ENCODE results near the gene STXBP2. TPM values are rescaled to one million over a fixed set of nuclear protein-coding genes. Genes with fewer than 3 reads are reported as not detected.

STXBP2 gene
- total RNA-seq, 5 donors from 2014 or later (not counting 1 experiment from before 2014, with no cell fraction given) = 185 to 229 (median 228) TPM

DNA sequence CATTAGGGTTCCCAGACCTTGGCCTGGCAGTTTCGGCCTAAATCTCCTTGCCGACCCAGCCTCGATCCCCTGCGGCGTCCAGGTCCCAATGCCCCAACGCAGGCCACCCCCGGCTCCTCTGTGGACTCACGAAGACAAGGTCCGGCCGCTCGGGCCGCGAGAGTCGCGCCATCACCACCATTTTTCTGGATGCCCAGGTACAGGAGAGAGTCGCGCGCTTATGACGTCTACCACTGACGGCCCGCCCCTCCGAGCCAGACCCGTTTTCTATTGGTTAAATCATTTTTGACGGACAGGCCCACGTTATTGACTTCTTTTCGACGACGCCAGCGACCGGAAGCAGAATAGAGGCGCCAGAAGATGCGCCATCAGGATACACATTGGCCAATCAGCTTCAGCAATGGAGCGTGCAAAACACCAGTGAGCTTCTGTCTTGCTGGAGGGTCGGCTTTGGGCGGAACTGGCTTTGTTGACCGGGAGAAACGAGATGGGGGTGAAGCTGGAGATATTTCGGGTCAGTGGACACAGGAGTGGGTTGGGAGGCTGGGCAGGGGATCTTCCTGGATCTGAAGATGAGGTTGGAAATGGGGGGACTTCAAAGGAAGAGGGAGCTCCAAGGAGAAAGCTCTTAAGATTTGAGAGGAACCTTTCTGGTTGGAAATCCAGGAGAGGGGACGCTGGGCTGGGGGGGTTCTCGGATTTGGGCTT is 7.4 kb upstream of the STXBP2 start, which contains the start of the genes PET100 and XAB2:
PET100 (plus strand) TSS at position 447 of the 708 bp plus-strand sequence; CDS start at position 488, 41 bp downstream.
XAB2 (minus strand) TSS at position 199 of the 708 bp plus-strand sequence; CDS start at position 181, 18 bp downstream.
- no peaks in the 10 kb centered on the region for H3K27me3 ChIP-seq (replicated peaks in 1 of 2; ENCODE audit: control insufficient read depth in 2 of 2, extremely low read depth in 1 of 2, insufficient read depth in 2 of 2, low read length in 1 of 2)
- peaks cover 39 to 48% (median 45%) of the 10 kb centered on the region in 3 donors for H3K4me1 Mint-ChIP-seq
- H3K36me3 Mint-ChIP-seq = peaks cover 4% of the 10 kb centered on the region
- peaks cover 13 to 45% of the 10 kb centered on the region in 2 experiments for H3K4me1 ChIP-seq (ENCODE audit: control insufficient read depth in 1 of 2, extremely low read depth in 1 of 2, insufficient read depth in 2 of 2, low read length in 2 of 2)
- H3K27me3 Mint-ChIP-seq = no peaks in the 10 kb centered on the region
- no peaks in the 10 kb centered on the region for H3K9me3 ChIP-seq
- WGBS (ENCODE audit: insufficient coverage) = 0% methylated on average over 40 of the region's 40 CpGs
- H3K36me3 ChIP-seq (ENCODE audit: control insufficient read depth in 2 of 2, extremely low read depth in 1 of 2, insufficient read depth in 1 of 2, low read length in 1 of 2) = peaks cover 3 to 44% of the 10 kb centered on the region in 2 donors
- H3K4me3 Mint-ChIP-seq = peak within 1 kb of the TSS; percentile 90 to 99 (median 96)
- H3K9me3 Mint-ChIP-seq = no peaks in the 10 kb centered on the region
- peak within 1 kb of the TSS; percentile 86 for H3K27ac ChIP-seq (ENCODE audit: low read length)
- H3K27ac Mint-ChIP-seq = peak within 1 kb of the TSS; percentile 98
- DNase-seq (peak; percentile 87 to 98 (median 94)), ATAC-seq (replicated peaks in 1 of 4) (peak; percentile 92 to 98 (median 96))
- CTCF ChIA-PET = interaction anchor here in 1 of 2 donors (0.6 to 2.0 kb wide), 11 partner anchors 13 to 560 kb away, joined by 3 to 15 read pairs (median 3); partner anchors contain the start of genes MAP2K7, MCOLN1, TIMM44 and TRAPPC5
- H3K4me3 ChIP-seq (ENCODE audit: control insufficient read depth in 1 of 2, extremely low read depth in 1 of 2, low read length in 1 of 2) = peak within 1 kb of the TSS; percentile 90 to 99
- POLR2A ChIA-PET = interaction anchor here (0.5 to 1.2 kb wide), 8 partner anchors 8 to 1896 kb away, joined by 3 to 5 read pairs (median 4); partner anchors contain the start of gene SNAPC2 (in 1 of the 2)

DNA sequence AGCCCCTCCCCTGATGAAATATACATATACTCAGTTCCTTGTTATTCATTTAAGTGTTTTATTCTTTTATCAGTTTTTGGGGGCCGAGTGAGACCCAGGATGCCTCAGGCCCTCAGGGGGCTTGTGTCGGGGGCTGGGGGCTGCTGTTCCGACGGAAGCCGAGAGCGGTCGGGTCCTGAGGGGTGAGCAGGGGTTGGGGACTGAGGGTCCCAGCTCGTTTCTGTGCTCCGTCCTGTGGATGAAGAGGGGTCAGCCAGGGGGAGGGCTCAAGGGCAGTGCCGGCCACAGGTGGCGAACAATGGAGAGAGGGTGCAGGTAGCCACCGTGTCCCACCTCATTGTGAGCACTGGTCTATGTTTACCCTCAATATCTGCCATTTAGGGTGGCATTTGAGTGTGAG is 5.3 kb upstream of the STXBP2 start:
- no peak for ATAC-seq (replicated peaks in 1 of 4)
- Mint-ChIP-seq H3K4me1 (peaks cover 58 to 61% (median 58%) of the 10 kb centered on the region in 3 donors), H3K27ac (no peak overlapping the region)

GRCh38 chr19:7632340-7633203 is 4.3 kb upstream of the STXBP2 start:
- Mint-ChIP-seq H3K9me3 (no peaks in the 10 kb centered on the region), H3K4me1 (peaks cover 55 to 62% (median 57%) of the 10 kb centered on the region in 3 donors), H3K36me3 (no peaks in the 10 kb centered on the region), H3K27ac (no peak overlapping the region), H3K4me3 (peak overlapping the region in 1 of 3 donors; percentile 8), H3K27me3 (no peaks in the 10 kb centered on the region)
- CTCF ChIA-PET = interaction anchor here in 1 of 2 donors (0.6 kb wide), 2 partner anchors 197 to 532 kb away, joined by 3 to 4 read pairs; no protein-coding TSS in a partner anchor
- WGBS (ENCODE audit: insufficient coverage) = 95% methylated on average over 40 of the region's 40 CpGs
- Histone ChIP-seq H3K4me1 (ENCODE audit: control insufficient read depth in 1 of 2, extremely low read depth in 1 of 2, insufficient read depth in 2 of 2, low read length in 2 of 2) (peaks cover 13 to 55% of the 10 kb centered on the region in 2 experiments), H3K27ac (ENCODE audit: low read length) (no peak overlapping the region), H3K4me3 (ENCODE audit: control insufficient read depth in 1 of 2, extremely low read depth in 1 of 2, low read length in 1 of 2) (no peak overlapping the region), H3K27me3 (replicated peaks in 1 of 2; ENCODE audit: control insufficient read depth in 2 of 2, extremely low read depth in 1 of 2, insufficient read depth in 2 of 2, low read length in 1 of 2) (no peaks in the 10 kb centered on the region), H3K36me3 (ENCODE audit: control insufficient read depth in 2 of 2, extremely low read depth in 1 of 2, insufficient read depth in 1 of 2, low read length in 1 of 2) (peaks cover 0 to 17% of the 10 kb centered on the region in 2 donors), H3K9me3 (no peaks in the 10 kb centered on the region)
- ATAC-seq (replicated peaks in 1 of 4) = no peak
- POLR2A ChIA-PET = no interaction called here
- DNase-seq = no peak

More for the DNA sequence above, 5.3 kb upstream of the STXBP2 start:
- no peak overlapping the region for H3K27ac ChIP-seq (ENCODE audit: low read length)
- DNase-seq = no peak
- H3K9me3 ChIP-seq = no peaks in the 10 kb centered on the region
- Mint-ChIP-seq H3K36me3 (peaks cover 4% of the 10 kb centered on the region), H3K27me3 (no peaks in the 10 kb centered on the region), H3K4me3 (peak overlapping the region in 2 of 3 donors; percentile 17 to 28), H3K9me3 (no peaks in the 10 kb centered on the region)
- H3K36me3 ChIP-seq (ENCODE audit: control insufficient read depth in 2 of 2, extremely low read depth in 1 of 2, insufficient read depth in 1 of 2, low read length in 1 of 2) = peaks cover 0 to 24% of the 10 kb centered on the region in 2 donors
- H3K4me3 ChIP-seq (ENCODE audit: control insufficient read depth in 1 of 2, extremely low read depth in 1 of 2, low read length in 1 of 2) = no peak overlapping the region
- WGBS (ENCODE audit: insufficient coverage) = 97% methylated on average over 12 of the region's 12 CpGs
- ChIA-PET POLR2A (interaction anchor here in 1 of 2 donors (0.6 kb wide), 1 partner anchor 36 kb away, joined by 8 read pairs; the partner anchor contains the start of gene CAMSAP3), CTCF (no interaction called here)
- peaks cover 13 to 55% of the 10 kb centered on the region in 2 experiments for H3K4me1 ChIP-seq (ENCODE audit: control insufficient read depth in 1 of 2, extremely low read depth in 1 of 2, insufficient read depth in 2 of 2, low read length in 2 of 2)
- H3K27me3 ChIP-seq (replicated peaks in 1 of 2; ENCODE audit: control insufficient read depth in 2 of 2, extremely low read depth in 1 of 2, insufficient read depth in 2 of 2, low read length in 1 of 2) = no peaks in the 10 kb centered on the region

- Histone ChIP-seq H3K4me3 (ENCODE audit: control insufficient read depth in 1 of 2, extremely low read depth in 1 of 2, low read length in 1 of 2) (no peak within 1 kb of the TSS), H3K4me1 (ENCODE audit: control insufficient read depth in 1 of 2, extremely low read depth in 1 of 2, insufficient read depth in 2 of 2, low read length in 2 of 2) (peaks cover 9 to 54% of the 10 kb centered on the region in 2 experiments), H3K27me3 (replicated peaks in 1 of 2; ENCODE audit: control insufficient read depth in 2 of 2, extremely low read depth in 1 of 2, insufficient read depth in 2 of 2, low read length in 1 of 2) (no peaks in the 10 kb centered on the region), H3K27ac (ENCODE audit: low read length) (no peak within 1 kb of the TSS), H3K36me3 (ENCODE audit: control insufficient read depth in 2 of 2, extremely low read depth in 1 of 2, insufficient read depth in 1 of 2, low read length in 1 of 2) (peaks cover 0 to 13% of the 10 kb centered on the region in 2 donors), H3K9me3 (no peaks in the 10 kb centered on the region)
- CTCF ChIA-PET = no interaction called here
- peaks cover 53 to 57% (median 54%) of the 10 kb centered on the region in 3 donors for H3K4me1 Mint-ChIP-seq
- no peaks in the 10 kb centered on the region for H3K9me3 Mint-ChIP-seq
- H3K4me3 Mint-ChIP-seq = peak within 1 kb of the TSS in 1 of 3 donors; percentile 8
- DNase-seq (no peak), ATAC-seq (replicated peaks in 1 of 4) (no peak)
- WGBS (ENCODE audit: insufficient coverage) = 29% methylated on average over 2 of the region's 2 CpGs
- POLR2A ChIA-PET = interaction anchor here in 1 of 2 donors (0.6 kb wide), 1 partner anchor 891 kb away, joined by 3 read pairs; no protein-coding TSS in a partner anchor
- no peaks in the 10 kb centered on the region for H3K27me3 Mint-ChIP-seq
- peak within 1 kb of the TSS in 1 of 2 donors; percentile 23 for H3K27ac Mint-ChIP-seq
- H3K36me3 Mint-ChIP-seq = no peaks in the 10 kb centered on the region
These were observed 3.2 kb upstream of the STXBP2 start, which contains the start of gene PCP2 for GRCh38 chr19:7633698-7634097. TSS of gene PCP2 (minus strand) at chr19:7633719. CDS start at chr19:7633457, 262 bp downstream.

DNA sequence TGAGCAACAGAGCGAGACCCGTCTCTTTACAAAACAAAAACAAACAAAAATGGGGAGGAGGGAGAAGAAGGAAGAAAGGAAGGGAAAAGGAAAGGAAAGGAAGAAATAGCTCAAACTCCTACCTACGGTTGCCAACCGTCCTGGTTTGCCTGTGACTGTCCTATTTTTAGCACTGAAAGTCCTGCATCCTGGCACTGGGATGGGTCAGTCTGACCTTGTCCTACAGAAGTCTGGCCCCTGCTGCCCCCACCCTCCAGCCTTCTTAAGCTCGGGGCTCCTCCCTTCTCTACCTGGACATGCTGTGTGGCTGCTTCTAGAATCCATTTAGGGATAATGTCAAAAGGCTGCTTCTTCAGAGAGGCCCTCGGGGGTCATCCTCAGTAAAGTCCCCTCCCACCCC is 1.2 kb upstream of the STXBP2 start:
- H3K4me1 Mint-ChIP-seq = peaks cover 49 to 54% (median 52%) of the 10 kb centered on the region in 3 donors
- peaks cover 12% of the 10 kb centered on the region for H3K36me3 Mint-ChIP-seq
- 69% methylated on average over 2 of the region's 6 CpGs for WGBS (ENCODE audit: insufficient coverage)
- Histone ChIP-seq H3K36me3 (ENCODE audit: control insufficient read depth in 2 of 2, extremely low read depth in 1 of 2, insufficient read depth in 1 of 2, low read length in 1 of 2) (peaks cover 0 to 20% of the 10 kb centered on the region in 2 donors), H3K27me3 (replicated peaks in 1 of 2; ENCODE audit: control insufficient read depth in 2 of 2, extremely low read depth in 1 of 2, insufficient read depth in 2 of 2, low read length in 1 of 2) (no peaks in the 10 kb centered on the region), H3K4me3 (ENCODE audit: control insufficient read depth in 1 of 2, extremely low read depth in 1 of 2, low read length in 1 of 2) (no peak overlapping the region), H3K9me3 (no peaks in the 10 kb centered on the region), H3K27ac (ENCODE audit: low read length) (no peak overlapping the region), H3K4me1 (ENCODE audit: control insufficient read depth in 1 of 2, extremely low read depth in 1 of 2, insufficient read depth in 2 of 2, low read length in 2 of 2) (peaks cover 0 to 52% of the 10 kb centered on the region in 2 experiments)
- no peak for ATAC-seq (replicated peaks in 1 of 4)
- ChIA-PET CTCF (interaction anchor here in 1 of 2 donors (0.6 kb wide), 2 partner anchors 13 to 17 kb away, joined by 3 read pairs; no protein-coding TSS in a partner anchor), POLR2A (interaction anchor here in 1 of 2 donors (0.5 kb wide), 1 partner anchor 8 kb away, joined by 4 read pairs; no protein-coding TSS in a partner anchor)
- H3K27ac Mint-ChIP-seq = peak overlapping the region in 1 of 2 donors; percentile 71
- no peaks in the 10 kb centered on the region for H3K9me3 Mint-ChIP-seq
- H3K27me3 Mint-ChIP-seq = no peaks in the 10 kb centered on the region
- no peak for DNase-seq
- peak overlapping the region; percentile 77 to 82 (median 80) for H3K4me3 Mint-ChIP-seq

All from T-cell (primary cell).